Common myeloid progenitor, CD34-positive (primary cell): Measurements from ENCODE around the gene LHB.
"Not testable (repeated sequence)": the region's sequence is repeated elsewhere in the genome, so short reads cannot be mapped to it uniquely, and the experiment has no call there.

Experiments
- CTCF ChIA-PET: fragments of 350-600 bp; sonication (Branson Sonifier 250); formaldehyde crosslinking; loops from one replicate; lab custom pipeline; 2021; ENCODE audit warnings: antibody characterized with exemption; lab: Charles Lee
- POLR2A ChIA-PET: fragments of 350-600 bp; sonication (Branson Sonifier 250); formaldehyde crosslinking; loops from one replicate; lab custom pipeline; 2021; ENCODE audit warnings: antibody characterized with exemption; lab: Charles Lee
- DNase-seq, 3 donors: peaks; one replicate each; pipeline versions ENCODE4 v3.0.0 to v3.0.0-alpha.2; 2013
- H3K27ac ChIP-seq, 2 experiments: 1 replicate in 1 of 2; 2 replicates in 1 of 2; pipeline ENCODE4 v1.7.0; 2013; ENCODE audit warnings: inconsistent platforms in 2 of 2, low read length in 2 of 2, mild to moderate bottlenecking in 2 of 2, low read depth in 1 of 2, moderate library complexity in 1 of 2; ENCODE audit not compliant: severe bottlenecking in 2 of 2, insufficient read depth in 1 of 2, poor library complexity in 1 of 2
- H3K27me3 ChIP-seq, 5 experiments: replicated peaks in 2 of 5; 1 replicate in 3 of 5; 2 replicates in 2 of 5; pipeline versions ENCODE4 v1.6.1 to v1.7.0; 2013; ENCODE audit warnings: low read length in 4 of 5, mild to moderate bottlenecking in 2 of 5, moderate library complexity in 2 of 5, inconsistent platforms in 1 of 5; ENCODE audit not compliant: insufficient read depth in 5 of 5, control insufficient read depth in 4 of 5
- H3K36me3 ChIP-seq, 4 experiments: 1 replicate in 2 of 4; 2 replicates in 2 of 4; pipeline versions ENCODE4 v1.6.1 to v1.7.0; 2013; ENCODE audit warnings: low read length in 3 of 4, control low read depth in 1 of 4, mild to moderate bottlenecking in 1 of 4; ENCODE audit not compliant: control insufficient read depth in 4 of 4, insufficient read depth in 4 of 4
- H3K4me1 ChIP-seq, 4 experiments: 1 replicate in 3 of 4; 2 replicates in 1 of 4; pipeline versions ENCODE4 v1.6.1 to v1.7.1; 2013; ENCODE audit warnings: low read length in 3 of 4, mild to moderate bottlenecking in 3 of 4, control low read depth in 1 of 4, inconsistent platforms in 1 of 4, moderate library complexity in 1 of 4; ENCODE audit not compliant: control insufficient read depth in 4 of 4, insufficient read depth in 4 of 4; ENCODE audit errors: control extremely low read depth in 1 of 4
- H3K4me3 ChIP-seq, 7 experiments: 1 replicate in 4 of 7; 2 replicates in 3 of 7; pipeline versions ENCODE4 v1.5.1 to v1.7.0; 2013; ENCODE audit warnings: mild to moderate bottlenecking in 7 of 7, low read length in 6 of 7, moderate library complexity in 6 of 7, inconsistent platforms in 2 of 7, low read depth in 2 of 7, control low read depth in 1 of 7; ENCODE audit not compliant: insufficient read depth in 4 of 7, control insufficient read depth in 1 of 7; ENCODE audit errors: extremely low read depth in 1 of 7
- H3K9me3 ChIP-seq, 5 experiments: 1 replicate in 4 of 5; 2 replicates in 1 of 5; pipeline versions ENCODE4 v1.6.1 to v1.7.1; 2013; ENCODE audit warnings: low read length in 4 of 5, mild to moderate bottlenecking in 2 of 5, inconsistent platforms in 1 of 5, low read depth in 1 of 5, moderate library complexity in 1 of 5; ENCODE audit not compliant: control insufficient read depth in 4 of 5, insufficient read depth in 2 of 5; ENCODE audit errors: control extremely low read depth in 1 of 5
- WGBS: methylation state at CpG from one replicate; pipeline ENCODE4 v1.1.5; 2013; ENCODE audit not compliant: insufficient coverage; 5-methylcytosine and 5-hydroxymethylcytosine counted together

Gene LHB

GRCh38 chr19:49059053-49059452, 42.2 kb upstream of the LHB start:
- Histone ChIP-seq H3K27me3 (peaks cover 0 to 86% (median 21%) of the 10 kb centered on the region in 5 experiments), H3K4me1 (peaks cover 0 to 25% (median 19%) of the 10 kb centered on the region in 4 experiments), H3K27ac (no peak overlapping the region), H3K36me3 (no peaks in the 10 kb centered on the region), H3K4me3 (no peak overlapping the region), H3K9me3 (no peaks in the 10 kb centered on the region)
- WGBS: 80% methylated on average over 6 of the region's 9 CpGs
- POLR2A ChIA-PET: no interaction called here
- CTCF ChIA-PET: interaction anchor here (1.1 to 1.5 kb wide), 2 partner anchors 50 to 128 kb away, joined by 3 to 4 read pairs; no protein-coding TSS in a partner anchor
- no peak for DNase-seq

- no peaks in the 10 kb centered on the region for H3K36me3 ChIP-seq
- H3K27ac ChIP-seq: no peak overlapping the region
- DNase-seq: peak in 2 of 3 donors; percentile 33 to 35
- ChIA-PET CTCF (interaction anchor here (0.6 to 1.5 kb wide), 2 partner anchors 50 to 58 kb away, joined by 3 to 4 read pairs; no protein-coding TSS in a partner anchor), POLR2A (no interaction called here)
- no peaks in the 10 kb centered on the region for H3K9me3 ChIP-seq
- no peak overlapping the region for H3K4me3 ChIP-seq
- WGBS: 47% methylated on average over 9 of the region's 10 CpGs
- H3K27me3 ChIP-seq: peaks cover 0 to 81% (median 18%) of the 10 kb centered on the region in 5 experiments
- peaks cover 0 to 25% (median 19%) of the 10 kb centered on the region in 4 experiments for H3K4me1 ChIP-seq
Measured at GRCh38 chr19:49058562-49058961, 41.7 kb upstream of the LHB start.

- 4% methylated on average over 32 of the region's 38 CpGs for WGBS
- H3K9me3 ChIP-seq: no peaks in the 10 kb centered on the region
- H3K4me3 ChIP-seq: peak within 1 kb of the TSS in 6 of 7 experiments; percentile 33 to 74 (median 56)
- peaks cover 0 to 25% (median 19%) of the 10 kb centered on the region in 4 experiments for H3K4me1 ChIP-seq
- ChIA-PET CTCF (interaction anchor here (1.5 kb wide), 1 partner anchor 16 kb away, joined by 3 read pairs; no protein-coding TSS in a partner anchor), POLR2A (interaction anchor here (0.6 kb wide), 1 partner anchor 48 kb away, joined by 6 read pairs; no protein-coding TSS in a partner anchor)
- H3K27ac ChIP-seq: no peak within 1 kb of the TSS
- DNase-seq: peak in 1 of 3 donors; percentile 29
- H3K27me3 ChIP-seq: peaks cover 0 to 73% (median 16%) of the 10 kb centered on the region in 5 experiments
- H3K36me3 ChIP-seq: no peaks in the 10 kb centered on the region
Measured at GRCh38 chr19:49057636-49058234, 40.8 kb upstream of the LHB start, which contains the start of gene CGB7. Gene CGB7, minus strand, starts transcription at chr19:49057749. Its CDS starts 2,374 bp downstream, at chr19:49055375.

GRCh38 chr19:49056902-49057596, 40.2 kb upstream of the LHB start:
- H3K9me3 ChIP-seq, H3K36me3 ChIP-seq, DNase-seq, H3K27ac ChIP-seq: not testable (repeated sequence)
- ChIA-PET CTCF (interaction anchor here (0.6 to 1.5 kb wide), 2 partner anchors 16 to 124 kb away, joined by 3 read pairs; no protein-coding TSS in a partner anchor), POLR2A (interaction anchor here (0.6 kb wide), 1 partner anchor 47 kb away, joined by 6 read pairs; no protein-coding TSS in a partner anchor)
- 2% methylated on average over 24 of the region's 34 CpGs for WGBS
- Histone ChIP-seq H3K27me3 (peaks cover 0 to 67% (median 16%) of the 10 kb centered on the region in 5 experiments), H3K4me1 (peaks cover 0 to 25% (median 19%) of the 10 kb centered on the region in 4 experiments), H3K4me3 (peak overlapping the region in 6 of 7 experiments; percentile 33 to 74 (median 56))

- DNase-seq: peak; percentile 14 to 61 (median 50)
- ChIA-PET CTCF (interaction anchor here (0.6 to 1.5 kb wide), 2 partner anchors 17 to 124 kb away, joined by 3 read pairs; no protein-coding TSS in a partner anchor), POLR2A (no interaction called here)
- no peak overlapping the region for H3K27ac ChIP-seq
- peak overlapping the region; percentile 33 to 74 (median 51) for H3K4me3 ChIP-seq
- peaks cover 0 to 59% (median 11%) of the 10 kb centered on the region in 5 experiments for H3K27me3 ChIP-seq
- no peaks in the 10 kb centered on the region for H3K9me3 ChIP-seq
- H3K36me3 ChIP-seq: no peaks in the 10 kb centered on the region
- 2% methylated on average over 46 of the region's 63 CpGs for WGBS
- H3K4me1 ChIP-seq: peaks cover 0 to 25% (median 17%) of the 10 kb centered on the region in 4 experiments
Measured at GRCh38 chr19:49056101-49056901, 39.4 kb upstream of the LHB start.

- 92% methylated on average over 22 of the region's 24 CpGs for WGBS
- H3K4me3 ChIP-seq, H3K36me3 ChIP-seq, H3K27me3 ChIP-seq, DNase-seq, POLR2A ChIA-PET, H3K27ac ChIP-seq, H3K9me3 ChIP-seq, H3K4me1 ChIP-seq: not testable (repeated sequence)
- CTCF ChIA-PET: interaction anchor here (0.8 kb wide), 1 partner anchor 10 kb away, joined by 3 read pairs; no protein-coding TSS in a partner anchor
Measured at GRCh38 chr19:49050376-49051033, 33.6 kb upstream of the LHB start.
